MCF 10A (cell line): ENCODE results near the gene GLB1L2. TPM values are rescaled to one million over a fixed set of nuclear protein-coding genes. Genes with fewer than 3 reads are reported as not detected.

Source experiments
- BruUV-seq: library from RNA; stranded (reverse); fragments of 400-500 nt; replicated peaks from 2 replicates; lab custom pipeline; 2021; lab: Mats Ljungman, UMichigan
- CTCF ChIA-PET: fragments of 300-600 bp; sonication (Branson Sonifier 250); formaldehyde crosslinking; extraction: SDS; loops from one replicate; lab custom pipeline; 2021; ENCODE audit warnings: antibody characterized with exemption, inconsistent platforms; lab: Yijun Ruan, JAX
- POLR2A ChIA-PET: fragments of 300-600, 350-650 bp; sonication (Branson Sonifier 250); formaldehyde crosslinking; extraction: SDS; loops from one replicate; lab custom pipeline; 2020; ENCODE audit warnings: antibody characterized with exemption, inconsistent platforms; lab: Yijun Ruan, JAX
- DNase-seq: peaks from one replicate; pipeline ENCODE4 v3.0.0-alpha.2; 2018; ENCODE audit not compliant: unreplicated experiment
- H3K27ac Mint-ChIP-seq: one replicate; pipeline ENCODE4 v1.8.0; 2022; ENCODE audit warnings: mild to moderate bottlenecking, low read depth, mixed read lengths; ENCODE audit not compliant: unreplicated experiment
- H3K27me3 Mint-ChIP-seq: one replicate; pipeline ENCODE4 v1.8.0; 2022; ENCODE audit warnings: mixed read lengths; ENCODE audit not compliant: insufficient read depth, unreplicated experiment
- H3K36me3 Mint-ChIP-seq: one replicate; pipeline ENCODE4 v1.8.0; 2022; ENCODE audit warnings: mild to moderate bottlenecking, moderate library complexity, mixed read lengths; ENCODE audit not compliant: insufficient read depth, unreplicated experiment
- H3K4me1 Mint-ChIP-seq: one replicate; pipeline ENCODE4 v1.8.0; 2022; ENCODE audit warnings: mixed read lengths; ENCODE audit not compliant: insufficient read depth, unreplicated experiment
- H3K4me3 Mint-ChIP-seq: one replicate; pipeline ENCODE4 v1.8.0; 2022; ENCODE audit warnings: mild to moderate bottlenecking, moderate library complexity, mixed read lengths; ENCODE audit not compliant: unreplicated experiment
- H3K9me3 Mint-ChIP-seq: one replicate; pipeline ENCODE4 v1.8.0; 2022; ENCODE audit warnings: mixed read lengths; ENCODE audit not compliant: unreplicated experiment
- CTCF ChIP-seq: fragments of 200-600 bp; IDR thresholded peaks from one replicate; pipeline ENCODE4 v1.8.0; 2022; ENCODE audit warnings: antibody characterized with exemption, mild to moderate bottlenecking; ENCODE audit not compliant: unreplicated experiment
- intact Hi-C: fragments of 100-400 bp; cut with micrococcal nuclease; formaldehyde crosslinking; loops from 2 replicates; pipeline ENCODE4 v1.14.1; 2022
- total RNA-seq: library from RNA; stranded (reverse); gene quantifications from 2 replicates; pipeline ENCODE4 v1.2.3, GENCODE V29; 2022

Gene GLB1L2
- total RNA-seq, 1 experiment from 2014 or later = 17.0 TPM

GRCh38 chr11:134363592-134363991 is 31.8 kb downstream of the GLB1L2 start:
- H3K4me3 Mint-ChIP-seq = no peak overlapping the region
- ChIA-PET CTCF (interaction anchor here (0.6 kb wide), 1 partner anchor 711 kb away, joined by 4 read pairs; no protein-coding TSS in a partner anchor), POLR2A (no interaction called here)

GRCh38 chr11:134364261-134364660 is 32.5 kb downstream of the GLB1L2 start:
- no peaks in the 10 kb centered on the region for H3K9me3 Mint-ChIP-seq
- DNase-seq = no peak
- no peaks in the 10 kb centered on the region for H3K36me3 Mint-ChIP-seq
- H3K4me3 Mint-ChIP-seq = no peak overlapping the region
- no TSS peak for BruUV-seq
- ChIA-PET POLR2A (no interaction called here), CTCF (no interaction called here)
- no peaks in the 10 kb centered on the region for H3K4me1 Mint-ChIP-seq
- TF ChIP-seq CTCF = no peak
- intact Hi-C loops = loop anchor here (5.0 kb wide), 1 partner anchor 503 kb away; no protein-coding TSS in a partner anchor
- no peaks in the 10 kb centered on the region for H3K27me3 Mint-ChIP-seq
- no peak overlapping the region for H3K27ac Mint-ChIP-seq

More at GRCh38 chr11:134363592-134363991, 31.8 kb downstream of the GLB1L2 start:
- BruUV-seq = no TSS peak
- Mint-ChIP-seq H3K9me3 (no peaks in the 10 kb centered on the region), H3K4me1 (no peaks in the 10 kb centered on the region), H3K27ac (no peak overlapping the region), H3K27me3 (no peaks in the 10 kb centered on the region), H3K36me3 (no peaks in the 10 kb centered on the region)
- intact Hi-C loops = loop anchor here (5.0 kb wide), 1 partner anchor 504 kb away; no protein-coding TSS in a partner anchor
- TF ChIP-seq CTCF = no peak
- no peak for DNase-seq

- ChIA-PET CTCF (interaction anchor here (0.6 kb wide), 1 partner anchor 25 kb away, joined by 3 read pairs; no protein-coding TSS in a partner anchor), POLR2A (no interaction called here)
- Mint-ChIP-seq H3K27me3 (no peaks in the 10 kb centered on the region), H3K4me3 (no peak overlapping the region), H3K36me3 (no peaks in the 10 kb centered on the region), H3K4me1 (no peaks in the 10 kb centered on the region), H3K27ac (no peak overlapping the region), H3K9me3 (no peaks in the 10 kb centered on the region)
- BruUV-seq = no TSS peak
- no peak for DNase-seq
- TF ChIP-seq CTCF = no peak
- intact Hi-C loops = no loop called here
These were observed 33.5 kb downstream of the GLB1L2 start for GRCh38 chr11:134365011-134365925.

GRCh38 chr11:134366254-134366653 is 34.5 kb downstream of the GLB1L2 start:
- H3K27me3 Mint-ChIP-seq = no peaks in the 10 kb centered on the region
- intact Hi-C loops = no loop called here
- no peak overlapping the region for H3K4me3 Mint-ChIP-seq
- H3K4me1 Mint-ChIP-seq = no peaks in the 10 kb centered on the region
- H3K27ac Mint-ChIP-seq = no peak overlapping the region
- no peaks in the 10 kb centered on the region for H3K9me3 Mint-ChIP-seq
- no peaks in the 10 kb centered on the region for H3K36me3 Mint-ChIP-seq
- ChIA-PET POLR2A (no interaction called here), CTCF (interaction anchor here (1.3 kb wide), 1 partner anchor 103 kb away, joined by 4 read pairs; no protein-coding TSS in a partner anchor)
- no TSS peak for BruUV-seq
- no peak for DNase-seq
- TF ChIP-seq CTCF = no peak
